GM10266 (cell line): ENCODE data around the gene THSD4.
"Not testable (repeated sequence)": the region's sequence is repeated elsewhere in the genome, so short reads cannot be mapped to it uniquely, and the experiment has no call there.

Source experiments
- DNase-seq: peaks from one replicate; pipeline ENCODE4 v3.0.0; 2012; ENCODE audit errors: extremely low spot score
- TF ChIP-seq, protein P1 (sequence below): IDR thresholded peaks from 2 replicates; pipeline ENCODE4 v1.5.1; 2012; ENCODE audit warnings: mild to moderate bottlenecking, low read depth; ENCODE audit not compliant: control insufficient read depth, insufficient read depth; ENCODE audit errors: missing control alignments

Gene THSD4

DNA sequence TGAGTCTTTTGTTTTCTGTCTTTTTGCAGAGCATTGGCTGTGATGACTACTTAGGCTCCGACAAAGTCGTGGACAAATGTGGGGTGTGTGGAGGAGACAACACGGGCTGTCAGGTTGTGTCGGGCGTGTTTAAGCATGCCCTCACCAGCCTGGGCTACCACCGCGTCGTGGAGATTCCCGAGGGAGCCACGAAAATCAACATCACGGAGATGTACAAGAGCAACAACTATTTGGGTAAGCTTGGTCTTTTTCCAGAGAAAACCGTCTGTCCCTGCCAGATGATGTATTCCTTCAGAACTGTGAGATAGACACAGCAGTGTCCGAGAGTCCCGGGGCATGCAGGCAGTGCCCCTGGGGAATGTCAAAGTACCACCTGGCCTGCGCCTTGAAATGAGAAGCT lies 545.2 kb downstream of the THSD4 start:
- DNase-seq, result no peak
- TF ChIP-seq, protein P1, sequence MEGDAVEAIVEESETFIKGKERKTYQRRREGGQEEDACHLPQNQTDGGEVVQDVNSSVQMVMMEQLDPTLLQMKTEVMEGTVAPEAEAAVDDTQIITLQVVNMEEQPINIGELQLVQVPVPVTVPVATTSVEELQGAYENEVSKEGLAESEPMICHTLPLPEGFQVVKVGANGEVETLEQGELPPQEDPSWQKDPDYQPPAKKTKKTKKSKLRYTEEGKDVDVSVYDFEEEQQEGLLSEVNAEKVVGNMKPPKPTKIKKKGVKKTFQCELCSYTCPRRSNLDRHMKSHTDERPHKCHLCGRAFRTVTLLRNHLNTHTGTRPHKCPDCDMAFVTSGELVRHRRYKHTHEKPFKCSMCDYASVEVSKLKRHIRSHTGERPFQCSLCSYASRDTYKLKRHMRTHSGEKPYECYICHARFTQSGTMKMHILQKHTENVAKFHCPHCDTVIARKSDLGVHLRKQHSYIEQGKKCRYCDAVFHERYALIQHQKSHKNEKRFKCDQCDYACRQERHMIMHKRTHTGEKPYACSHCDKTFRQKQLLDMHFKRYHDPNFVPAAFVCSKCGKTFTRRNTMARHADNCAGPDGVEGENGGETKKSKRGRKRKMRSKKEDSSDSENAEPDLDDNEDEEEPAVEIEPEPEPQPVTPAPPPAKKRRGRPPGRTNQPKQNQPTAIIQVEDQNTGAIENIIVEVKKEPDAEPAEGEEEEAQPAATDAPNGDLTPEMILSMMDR, result no peak

DNA sequence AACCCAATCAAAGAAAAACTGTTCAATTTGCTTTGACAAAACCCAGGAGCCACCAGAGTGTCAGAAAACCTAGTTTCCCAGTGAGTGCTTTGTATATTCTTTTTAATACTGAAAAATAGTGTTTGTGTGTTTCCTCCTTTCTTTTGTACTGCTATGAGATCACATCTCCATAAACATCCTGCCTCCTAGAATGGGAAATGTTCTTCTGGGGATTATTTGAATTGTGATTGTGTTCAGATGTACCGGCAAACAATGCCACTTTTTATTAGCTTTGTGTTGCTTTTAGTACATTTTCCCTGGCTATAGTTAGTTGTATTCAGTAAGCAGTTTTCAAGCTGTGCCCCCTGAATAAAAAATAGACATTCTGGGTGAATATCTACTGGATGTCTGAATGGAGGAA lies 547.0 kb downstream of the THSD4 start:
- no peak for DNase-seq
- TF ChIP-seq, protein P1, result no peak

DNA sequence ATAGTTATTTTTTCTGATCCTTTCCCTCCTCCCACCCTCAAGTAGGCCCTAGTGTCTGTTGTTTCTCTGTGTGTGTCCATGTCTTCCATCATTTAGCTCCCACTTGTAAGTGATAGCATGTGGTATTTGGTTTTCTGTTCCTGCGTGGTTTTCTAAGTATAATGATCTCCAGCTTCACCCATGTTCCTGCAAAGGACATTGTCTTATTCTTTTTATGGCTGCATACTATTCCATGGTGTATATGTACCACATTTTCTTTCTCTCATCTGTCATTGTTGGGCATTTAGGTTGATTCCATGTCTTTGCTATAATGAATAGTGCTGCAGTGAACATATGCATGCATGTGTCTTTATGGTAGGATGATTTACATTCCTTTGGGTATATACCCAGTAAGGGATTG lies 549.4 kb downstream of the THSD4 start:
- TF ChIP-seq, protein P1, result no peak
- DNase-seq, result no peak

DNA sequence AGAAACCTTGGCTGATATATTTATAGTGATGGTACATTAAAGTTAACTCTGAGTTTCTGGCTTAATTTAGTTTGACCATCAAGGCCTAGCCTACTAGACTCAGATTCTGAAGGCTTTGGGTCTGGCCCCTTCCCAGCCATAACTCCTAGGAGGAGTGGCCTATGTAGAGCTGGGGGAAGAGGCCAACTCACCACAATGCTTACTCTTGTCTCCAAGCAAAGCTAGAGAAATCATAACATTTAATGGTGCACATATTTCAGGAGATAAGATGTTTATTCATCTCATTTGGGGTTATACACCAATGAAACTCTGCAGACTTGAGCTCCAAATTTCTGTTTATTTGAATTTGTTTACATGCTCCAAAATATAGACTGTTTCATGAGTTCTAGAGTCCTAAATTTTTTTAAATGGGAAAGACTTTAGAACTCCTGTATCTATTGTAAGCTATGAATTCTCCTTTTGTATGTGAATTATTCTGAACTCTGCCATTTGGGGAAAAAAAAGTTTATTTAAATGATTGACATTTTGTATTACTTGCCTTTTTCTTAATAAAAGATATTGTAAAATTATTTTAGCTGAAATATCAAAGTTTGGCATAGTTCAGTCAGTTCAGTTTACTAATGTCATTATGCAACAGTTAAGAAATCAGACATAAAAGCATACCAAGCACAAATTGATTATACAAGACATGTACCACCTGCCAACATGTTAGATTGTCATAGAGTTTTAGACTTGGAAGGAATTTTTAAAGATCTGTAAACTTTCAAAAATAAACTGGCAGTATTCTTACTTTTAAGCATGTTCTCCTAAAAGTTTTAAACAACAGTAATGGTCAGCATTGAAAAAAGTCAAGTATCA lies 551.7 kb downstream of the THSD4 start:
- no peak for DNase-seq
- TF ChIP-seq, protein P1, result no peak

DNA sequence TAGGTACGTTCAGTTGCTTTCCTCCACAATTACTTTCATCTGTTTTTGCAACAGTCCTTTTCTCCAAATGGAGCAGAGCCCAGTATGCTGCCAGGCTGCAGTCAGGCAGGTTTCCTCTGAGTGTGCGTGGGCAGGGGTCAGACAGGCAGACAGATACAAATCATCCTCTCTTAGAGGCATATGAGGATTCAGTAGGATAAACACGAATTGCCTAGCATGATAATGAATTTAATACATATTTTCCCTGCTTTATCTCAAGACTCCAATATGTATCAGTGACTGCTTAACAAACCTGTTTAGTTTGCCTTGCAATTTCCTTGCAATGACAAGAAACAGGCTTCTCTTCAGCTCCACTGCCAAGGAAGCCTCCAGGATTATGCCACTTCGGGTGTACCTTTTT lies 554.4 kb downstream of the THSD4 start:
- TF ChIP-seq, protein P1, result no peak
- no peak for DNase-seq

DNA sequence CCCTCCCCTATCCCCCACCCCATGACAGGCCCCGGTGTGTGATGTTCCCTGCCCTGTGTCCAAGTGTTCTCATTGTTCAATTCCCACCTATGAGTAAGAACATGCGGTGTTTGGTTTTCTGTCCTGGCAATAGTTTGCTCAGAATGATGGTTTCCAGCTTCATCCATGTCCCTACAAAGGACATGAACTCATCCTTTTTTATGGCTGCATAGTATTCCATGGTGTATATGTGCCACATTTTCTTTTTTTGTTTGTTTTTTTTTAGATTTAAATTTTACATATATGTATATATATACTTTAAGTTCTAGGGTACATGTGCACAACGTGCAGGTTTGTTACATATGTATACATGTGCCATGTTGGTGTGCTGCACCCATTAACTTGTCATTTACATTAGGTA lies 555.0 kb downstream of the THSD4 start:
- not testable (repeated sequence) for DNase-seq

DNA sequence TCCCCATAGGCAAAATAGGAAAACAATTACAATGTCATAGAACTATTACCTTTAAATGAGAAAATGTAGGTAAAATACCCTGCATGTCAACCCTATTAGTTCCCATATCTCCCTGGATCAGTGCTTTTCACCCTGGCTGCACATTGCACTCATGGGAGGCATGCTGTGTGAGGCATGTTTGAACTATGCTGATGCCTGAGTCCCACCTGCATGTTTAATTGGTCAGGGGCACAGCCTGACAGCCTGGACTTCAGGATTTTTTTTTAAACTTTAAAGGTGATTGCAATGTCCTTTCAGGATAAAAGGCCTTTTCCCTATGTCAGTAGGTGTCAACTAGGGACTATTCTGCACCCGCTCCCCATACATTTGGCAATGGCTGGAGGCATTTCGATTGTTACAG lies 559.1 kb downstream of the THSD4 start:
- TF ChIP-seq, protein P1, result no peak
- no peak for DNase-seq
